ENCODE measurements around the gene ENPP4. TPM values are rescaled to one million over a fixed set of nuclear protein-coding genes. Genes with fewer than 3 reads are reported as not detected.
"Not testable (repeated sequence)": the region's sequence is repeated elsewhere in the genome, so short reads cannot be mapped to it uniquely, and the experiment has no call there.

Gene ENPP4, protein sequence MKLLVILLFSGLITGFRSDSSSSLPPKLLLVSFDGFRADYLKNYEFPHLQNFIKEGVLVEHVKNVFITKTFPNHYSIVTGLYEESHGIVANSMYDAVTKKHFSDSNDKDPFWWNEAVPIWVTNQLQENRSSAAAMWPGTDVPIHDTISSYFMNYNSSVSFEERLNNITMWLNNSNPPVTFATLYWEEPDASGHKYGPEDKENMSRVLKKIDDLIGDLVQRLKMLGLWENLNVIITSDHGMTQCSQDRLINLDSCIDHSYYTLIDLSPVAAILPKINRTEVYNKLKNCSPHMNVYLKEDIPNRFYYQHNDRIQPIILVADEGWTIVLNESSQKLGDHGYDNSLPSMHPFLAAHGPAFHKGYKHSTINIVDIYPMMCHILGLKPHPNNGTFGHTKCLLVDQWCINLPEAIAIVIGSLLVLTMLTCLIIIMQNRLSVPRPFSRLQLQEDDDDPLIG
- 10 to 100 TPM; 16.2 to 19.1 (median 16.4) TPM for total RNA-seq
- polyA plus RNA-seq: 1 to 10 TPM; 3.0 to 8.6 (median 5.1) TPM

DNA sequence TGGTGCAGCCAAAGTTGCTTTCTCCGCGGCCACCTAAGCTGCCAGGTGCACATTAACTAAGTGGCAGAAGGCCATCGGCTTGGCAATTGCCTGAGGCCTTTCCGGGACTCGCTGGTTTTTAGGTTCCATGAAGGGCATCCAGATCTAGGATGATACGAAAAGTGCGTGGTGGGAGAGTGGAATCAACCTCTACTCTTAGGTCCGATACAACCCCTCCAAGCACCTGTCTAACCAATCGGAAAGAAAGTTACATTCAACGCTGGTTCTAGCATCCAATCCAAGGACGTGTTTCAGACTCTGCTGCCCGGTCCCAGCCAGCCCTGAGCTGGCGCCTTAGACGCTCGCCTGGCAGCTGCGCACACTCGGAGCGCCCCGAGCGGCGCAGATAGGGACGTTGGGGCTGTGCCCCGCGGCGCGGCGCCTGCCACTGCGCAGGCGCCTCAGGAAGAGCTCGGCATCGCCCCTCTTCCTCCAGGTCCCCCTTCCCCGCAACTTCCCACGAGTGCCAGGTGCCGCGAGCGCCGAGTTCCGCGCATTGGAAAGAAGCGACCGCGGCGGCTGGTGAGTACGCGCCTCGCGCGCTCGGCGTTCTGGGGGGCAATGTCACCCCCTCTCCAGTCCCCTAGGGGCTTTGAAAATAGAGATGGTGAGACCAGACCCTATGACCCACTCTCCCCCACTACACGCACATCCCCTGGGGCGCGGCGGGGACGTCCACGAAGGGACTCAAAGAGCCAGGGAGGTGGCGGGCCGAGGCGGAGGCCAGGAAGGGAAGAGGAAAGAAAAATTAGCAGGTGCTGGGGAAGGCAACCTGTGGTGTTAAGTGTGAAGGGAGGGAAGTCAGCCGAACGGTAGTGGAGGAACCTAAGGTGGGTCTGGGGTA is at the start of gene ENPP4:
ENPP4 (plus strand) TSS at position 361 of the 883 bp plus-strand sequence. CDS start 9,595 bp downstream, outside the sequence.
- DNase-seq: peak; percentile 93
- peaks cover 0 to 28% (median 21%) of the 10 kb centered on the region in 4 donors for H3K4me1 ChIP-seq
- intact Hi-C loops (cut with DNase I): no loop called here
- H3K27ac ChIP-seq: peak within 1 kb of the TSS; percentile 74 to 87 (median 77)
- no peaks in the 10 kb centered on the region for H3K9me3 ChIP-seq
- no peaks in the 10 kb centered on the region for H3K36me3 ChIP-seq
- peak within 1 kb of the TSS; percentile 65 to 90 (median 76) for H3K4me3 ChIP-seq
- H3K27me3 ChIP-seq: no peaks in the 10 kb centered on the region
- TF ChIP-seq POLR2AphosphoS5 (IDR thresholded peaks at IDR 0.05) (peak; percentile 68 to 91 (median 86)), EP300 (IDR thresholded peaks at IDR 0.05) (no peak), POLR2A (IDR thresholded peaks at IDR 0.05) (peak; percentile 69 to 81)
- TF ChIP-seq, protein P1, sequence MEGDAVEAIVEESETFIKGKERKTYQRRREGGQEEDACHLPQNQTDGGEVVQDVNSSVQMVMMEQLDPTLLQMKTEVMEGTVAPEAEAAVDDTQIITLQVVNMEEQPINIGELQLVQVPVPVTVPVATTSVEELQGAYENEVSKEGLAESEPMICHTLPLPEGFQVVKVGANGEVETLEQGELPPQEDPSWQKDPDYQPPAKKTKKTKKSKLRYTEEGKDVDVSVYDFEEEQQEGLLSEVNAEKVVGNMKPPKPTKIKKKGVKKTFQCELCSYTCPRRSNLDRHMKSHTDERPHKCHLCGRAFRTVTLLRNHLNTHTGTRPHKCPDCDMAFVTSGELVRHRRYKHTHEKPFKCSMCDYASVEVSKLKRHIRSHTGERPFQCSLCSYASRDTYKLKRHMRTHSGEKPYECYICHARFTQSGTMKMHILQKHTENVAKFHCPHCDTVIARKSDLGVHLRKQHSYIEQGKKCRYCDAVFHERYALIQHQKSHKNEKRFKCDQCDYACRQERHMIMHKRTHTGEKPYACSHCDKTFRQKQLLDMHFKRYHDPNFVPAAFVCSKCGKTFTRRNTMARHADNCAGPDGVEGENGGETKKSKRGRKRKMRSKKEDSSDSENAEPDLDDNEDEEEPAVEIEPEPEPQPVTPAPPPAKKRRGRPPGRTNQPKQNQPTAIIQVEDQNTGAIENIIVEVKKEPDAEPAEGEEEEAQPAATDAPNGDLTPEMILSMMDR (IDR thresholded peaks at IDR 0.05): no peak
- 1% methylated on average over 61 of the region's 61 CpGs for WGBS, 2 donors

DNA sequence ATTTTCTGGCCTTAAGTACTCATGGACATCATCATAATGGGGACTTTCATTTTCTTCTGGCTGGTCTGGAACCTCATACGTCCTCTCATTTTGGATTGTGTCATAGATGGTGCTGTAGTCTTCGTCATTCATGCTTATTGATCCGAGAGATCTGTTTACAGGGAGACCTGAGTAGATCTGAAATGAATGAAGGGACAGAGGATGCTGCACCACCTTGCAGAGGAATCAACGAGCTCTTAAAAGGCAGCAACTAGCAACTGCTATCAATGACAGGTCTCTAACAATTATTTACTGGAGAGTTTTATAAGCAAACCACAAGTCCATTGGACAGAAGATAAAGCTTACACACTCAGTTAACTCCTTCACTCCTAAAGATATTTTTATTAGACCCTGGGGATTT is 49.7 kb upstream of the ENPP4 start:
- no peaks in the 10 kb centered on the region for H3K9me3 ChIP-seq
- DNase-seq: no peak
- no peaks in the 10 kb centered on the region for H3K36me3 ChIP-seq
- intact Hi-C loops (cut with DNase I): no loop called here
- 77 to 84% methylated on average over 4 of the region's 4 CpGs for WGBS, 2 donors
- no peaks in the 10 kb centered on the region for H3K27me3 ChIP-seq
- H3K27ac ChIP-seq: no peak overlapping the region
- H3K4me3 ChIP-seq: no peak overlapping the region
- no peaks in the 10 kb centered on the region for H3K4me1 ChIP-seq
- TF ChIP-seq POLR2A (IDR thresholded peaks at IDR 0.05): no peak
- no peak for TF ChIP-seq POLR2AphosphoS5 (IDR thresholded peaks at IDR 0.05)
- no peak for TF ChIP-seq EP300 (IDR thresholded peaks at IDR 0.05)
- TF ChIP-seq, protein P1 (IDR thresholded peaks at IDR 0.05): no peak

DNA sequence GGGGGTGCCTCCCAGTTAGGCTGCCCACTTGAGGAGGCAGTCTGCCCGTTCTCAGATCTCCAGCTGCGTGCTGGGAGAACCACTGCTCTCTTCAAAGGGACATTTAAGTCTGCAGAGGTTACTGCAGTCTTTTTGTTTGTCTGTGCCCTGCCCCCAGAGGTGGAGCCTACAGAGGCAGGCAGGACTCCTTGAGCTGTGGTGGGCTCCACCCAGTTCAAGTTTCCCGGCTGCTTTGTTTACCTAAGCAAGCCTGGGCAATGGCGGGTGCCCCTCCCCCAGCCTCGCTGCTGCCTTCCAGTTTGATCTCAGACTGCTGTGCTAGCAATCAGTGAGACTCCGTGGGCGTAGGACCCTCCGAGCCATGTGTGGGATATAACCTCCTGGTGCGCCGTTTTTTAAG is 44.1 kb upstream of the ENPP4 start:
- H3K4me3 ChIP-seq; H3K9me3 ChIP-seq; H3K4me1 ChIP-seq; H3K27ac ChIP-seq; H3K27me3 ChIP-seq; DNase-seq; intact Hi-C loops (cut with DNase I); H3K36me3 ChIP-seq: not testable (repeated sequence)
- 82 to 87% methylated on average over 10 of the region's 10 CpGs for WGBS, 2 donors

DNA sequence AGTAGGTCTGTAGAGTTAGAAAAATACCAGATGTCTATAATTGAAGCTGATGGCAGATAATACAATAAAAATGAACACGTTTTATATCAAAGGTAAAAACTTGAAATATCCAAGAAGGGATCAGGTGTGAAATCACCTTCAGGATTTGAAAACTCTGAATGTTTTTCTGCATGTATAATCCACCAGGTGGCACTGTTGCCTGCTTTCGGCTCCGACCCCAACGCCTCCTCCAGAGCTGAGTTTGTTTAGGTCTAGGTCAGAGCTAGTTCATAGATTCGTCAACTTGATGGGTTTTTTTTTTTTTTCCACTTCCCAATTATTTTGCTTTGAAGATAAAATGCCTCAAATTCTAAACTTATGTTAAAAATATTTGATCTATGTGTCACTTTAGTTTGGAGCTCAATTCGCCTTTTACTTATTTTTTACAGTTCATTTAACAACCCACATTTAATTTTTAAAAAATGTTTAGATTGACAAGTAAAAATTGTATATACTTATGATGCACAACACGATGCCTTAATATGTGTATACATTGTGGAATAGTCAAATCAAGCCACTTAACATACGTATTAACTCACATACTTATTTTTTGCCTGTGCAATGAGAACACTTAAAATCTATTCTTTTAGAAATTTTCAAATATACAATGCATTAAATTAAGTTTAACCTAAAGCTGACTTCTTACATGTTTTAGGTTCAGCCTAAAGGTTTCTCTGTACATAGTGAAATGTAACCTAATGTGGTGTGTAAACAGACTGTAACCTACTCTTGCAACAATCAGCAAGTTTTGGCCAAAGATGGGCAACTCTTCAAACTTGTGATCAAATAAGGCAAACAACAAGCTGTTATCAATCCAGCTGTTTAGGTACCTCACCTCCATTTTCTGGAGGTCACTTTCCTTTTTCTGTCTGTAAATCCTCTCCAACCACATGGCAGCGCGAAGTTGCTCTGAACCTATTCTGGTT is 39.4 kb upstream of the ENPP4 start:
- H3K4me3 ChIP-seq: no peak overlapping the region
- peaks cover 0 to 6% (median 1%) of the 10 kb centered on the region in 4 donors for H3K9me3 ChIP-seq
- TF ChIP-seq POLR2A (IDR thresholded peaks at IDR 0.05): no peak
- TF ChIP-seq, protein P1 (IDR thresholded peaks at IDR 0.05): peak; percentile 11 to 75 (median 60)
- DNase-seq: peak; percentile 76
- H3K27ac ChIP-seq: no peak overlapping the region
- WGBS, 2 donors: 39 to 40% methylated on average over 10 of the region's 10 CpGs
- intact Hi-C loops (cut with DNase I): loop anchor here (5.0 to 10.0 kb wide), 3 partner anchors 132 to 534 kb away; partner anchors contain the start of gene RCAN2
- no peaks in the 10 kb centered on the region for H3K4me1 ChIP-seq
- peaks cover 0 to 3% (median 0%) of the 10 kb centered on the region in 3 donors for H3K27me3 ChIP-seq
- no peaks in the 10 kb centered on the region for H3K36me3 ChIP-seq

Measured in sigmoid colon (tissue), 7 donors.